Endothelial cell of umbilical vein (primary cell): ENCODE data around the gene VPS37C. TPM values are rescaled to one million over a fixed set of nuclear protein-coding genes. Genes with fewer than 3 reads are reported as not detected.

Experiments used
- BruUV-seq: library from RNA; stranded (reverse); fragments of 400-500 nt; replicated peaks from 2 replicates; lab custom pipeline; 2021; lab: Mats Ljungman, UMichigan
- CTCF ChIA-PET: fragments of 300-600, 350-600 bp; sonication (Branson Sonifier 250); formaldehyde crosslinking; loops from one replicate; lab custom pipeline; 2021; ENCODE audit warnings: antibody characterized with exemption, inconsistent platforms; lab: Charles Lee
- POLR2A ChIA-PET: fragments of 300-600, 350-600 bp; sonication (Branson Sonifier 250); formaldehyde crosslinking; loops from one replicate; lab custom pipeline; 2021; ENCODE audit warnings: antibody characterized with exemption, inconsistent platforms; lab: Charles Lee
- DNase-seq: peaks from one replicate; pipeline ENCODE4 v3.0.0-alpha.2; 2011; ENCODE audit warnings: low read depth, low spot score
- FAIRE-seq: peaks from 2 replicates; lab custom pipeline; 2011; peaks lifted over from hg19 to GRCh38; lab: Jason Lieb, UNC
- H2AFZ ChIP-seq: 2 replicates; pipeline ENCODE4 v1.6.0; 2012; ENCODE audit warnings: low read depth, low read length, control low read depth, inconsistent platforms
- H3K27ac ChIP-seq: 2 replicates; pipeline ENCODE4 v1.5.1; 2011; ENCODE audit warnings: low read depth, mild to moderate bottlenecking, control low read depth, low read length, moderate library complexity; ENCODE audit not compliant: insufficient read depth
- H3K27me3 ChIP-seq, 2 experiments: 2 replicates each; pipeline versions ENCODE4 v1.6.0 to v1.6.1; 2011; ENCODE audit warnings: low read length in 2 of 2, mixed read lengths in 1 of 2; ENCODE audit not compliant: control insufficient read depth in 2 of 2, insufficient read depth in 2 of 2
- H3K36me3 ChIP-seq, 2 experiments: 2 replicates in 1 of 2; 3 replicates in 1 of 2; pipeline ENCODE4 v1.5.1; 2011; ENCODE audit warnings: low read length in 2 of 2, mild to moderate bottlenecking in 1 of 2, moderate library complexity in 1 of 2; ENCODE audit not compliant: control insufficient read depth in 2 of 2, insufficient read depth in 2 of 2; ENCODE audit errors: extremely low read depth in 1 of 2
- H3K4me1 ChIP-seq: 3 replicates; pipeline ENCODE4 v1.5.1; 2011; ENCODE audit warnings: mild to moderate bottlenecking, low read length; ENCODE audit not compliant: control insufficient read depth, insufficient read depth; ENCODE audit errors: extremely low read depth
- H3K4me2 ChIP-seq: 2 replicates; pipeline ENCODE4 v1.6.1; 2011; ENCODE audit warnings: low read length, control low read depth, mixed read lengths; ENCODE audit not compliant: insufficient read depth
- H3K4me3 ChIP-seq, 3 experiments: fragments of 200-600 bp in 1 of 3; sonication (generic), shearing (Covaris generic) in 1 of 3; replicated peaks in 1 of 3; 2 replicates each; pipeline ENCODE4 v1.5.1; 2011 to 2016; ENCODE audit warnings: control low read depth in 3 of 3, low read length in 3 of 3, mild to moderate bottlenecking in 2 of 3, inconsistent platforms in 1 of 3, low read depth in 1 of 3, moderate library complexity in 1 of 3; ENCODE audit not compliant: insufficient read depth in 1 of 3
- H3K79me2 ChIP-seq: 2 replicates; pipeline ENCODE4 v1.6.0; 2012; ENCODE audit warnings: low read length, inconsistent platforms; ENCODE audit not compliant: control insufficient read depth, insufficient read depth
- H3K9ac ChIP-seq: replicated peaks from 2 replicates; pipeline ENCODE3; 2011; ENCODE audit warnings: low read length, control low read depth; ENCODE audit not compliant: insufficient read depth; ENCODE audit errors: extremely low read depth
- H3K9me1 ChIP-seq: replicated peaks from 3 replicates; pipeline ENCODE4 v1.6.0; 2011; ENCODE audit warnings: mild to moderate bottlenecking, low read length; ENCODE audit not compliant: control insufficient read depth, insufficient read depth; ENCODE audit errors: extremely low read depth
- H3K9me3 ChIP-seq: replicated peaks from 2 replicates; pipeline ENCODE4 v1.5.1; 2012; ENCODE audit warnings: low read length, inconsistent platforms; ENCODE audit not compliant: control insufficient read depth, insufficient read depth
- H4K20me1 ChIP-seq: replicated peaks from 2 replicates; pipeline ENCODE3; 2011; ENCODE audit warnings: mild to moderate bottlenecking, low read length; ENCODE audit not compliant: control insufficient read depth, insufficient read depth; ENCODE audit errors: extremely low read depth
- CTCF ChIP-seq, 2 donors: IDR thresholded peaks; 1 replicate in 1 of 2; 2 replicates in 1 of 2; pipeline ENCODE4 v1.5.1; 2011; ENCODE audit warnings: low read length in 2 of 2, mild to moderate bottlenecking in 2 of 2, moderate library complexity in 2 of 2, control low read depth in 1 of 2, inconsistent platforms in 1 of 2, low read depth in 1 of 2; ENCODE audit not compliant: insufficient read depth in 1 of 2; ENCODE audit errors: extremely low read depth in 1 of 2
- EZH2 ChIP-seq: IDR thresholded peaks from 2 replicates; pipeline ENCODE4 v1.6.1; 2012; ENCODE audit warnings: borderline replicate concordance, low read depth, mild to moderate bottlenecking, moderate library complexity, low read length, inconsistent platforms; ENCODE audit not compliant: severe bottlenecking
- FOS ChIP-seq: IDR thresholded peaks from 2 replicates; pipeline ENCODE4 v1.6.1; 2011; ENCODE audit warnings: mild to moderate bottlenecking, low read length, moderate library complexity, borderline replicate concordance; ENCODE audit not compliant: insufficient read depth
- GATA2 ChIP-seq: IDR thresholded peaks from 2 replicates; pipeline ENCODE4 v1.7.0; 2011; ENCODE audit warnings: low read depth, mild to moderate bottlenecking, moderate library complexity, mixed read lengths, low read length; ENCODE audit not compliant: insufficient read length, insufficient read depth
- JUN ChIP-seq: IDR thresholded peaks from 2 replicates; pipeline ENCODE4 v1.6.1; 2011; ENCODE audit warnings: borderline replicate concordance, low read depth; ENCODE audit not compliant: insufficient read length, insufficient read depth
- MAX ChIP-seq: IDR thresholded peaks from 2 replicates; pipeline ENCODE4 v1.6.1; 2011; ENCODE audit not compliant: insufficient read depth, insufficient read length
- MYC ChIP-seq: IDR thresholded peaks from one replicate; pipeline ENCODE4 v1.6.1; 2011; ENCODE audit warnings: mild to moderate bottlenecking, low read depth, low read length
- POLR2A ChIP-seq: IDR thresholded peaks from 2 replicates; pipeline ENCODE4 v1.6.1; 2012; ENCODE audit warnings: low read depth, mild to moderate bottlenecking, control low read depth, low read length
- POLR2AphosphoS5 ChIP-seq: IDR thresholded peaks from 2 replicates; pipeline ENCODE4 v1.6.1; 2012; ENCODE audit warnings: low read depth, mild to moderate bottlenecking, control low read depth, low read length, moderate library complexity; ENCODE audit not compliant: insufficient read depth
- dilution Hi-C: fragments of 300-500 bp; cut with MboI; formaldehyde crosslinking; loops from one replicate; pipeline ENCODE4 v1.15.0; 2019; ENCODE audit warnings: low sequenced_read_pairs; ENCODE audit not compliant: extremely low pct_ligation_motif_present
- intact Hi-C: fragments of 100-400 bp; cut with micrococcal nuclease; formaldehyde crosslinking; loops from one replicate; pipeline ENCODE4 v1.10.0; 2022
- polyA plus RNA-seq, 4 experiments: library from polyadenylated mRNA; depleted of rRNA in 3 of 4; stranded (reverse) in 3 of 4; unstranded in 1 of 4; fragments of >200 nt; gene quantifications; 2 replicates each; pipeline versions ENCODE4 v1.2.1 to v1.2.3, GENCODE V29; 2011 to 2012; ENCODE audit warnings: missing spikeins in 1 of 4
- total RNA-seq: library from RNA; stranded (reverse); gene quantifications from 2 replicates; pipeline ENCODE4 v1.2.3, GENCODE V29; 2021

The VPS37C gene
- total and polyA plus RNA-seq, 2 donors (not counting 3 experiments of a cell fraction or from before 2014, with no cell fraction given) = 17.7 to 23.4 TPM

- dilution Hi-C loops = no loop called here
- Histone ChIP-seq H3K36me3 (no peaks in the 10 kb centered on the region), H3K4me1 (no peaks in the 10 kb centered on the region), H3K9me3 (no peaks in the 10 kb centered on the region), H4K20me1 (no peaks in the 10 kb centered on the region), H3K27me3 (no peaks in the 10 kb centered on the region), H3K4me3 (no peak overlapping the region), H3K79me2 (no peaks in the 10 kb centered on the region), H3K4me2 (no peak overlapping the region), H3K9me1 (no peaks in the 10 kb centered on the region), H3K9ac (no peak overlapping the region), H2AFZ (no peak overlapping the region), H3K27ac (no peak overlapping the region)
- ChIA-PET CTCF (no interaction called here), POLR2A (no interaction called here)
- no peak for TF ChIP-seq JUN
- TF ChIP-seq POLR2AphosphoS5 = no peak
- no peak for TF ChIP-seq MAX
- no peak for FAIRE-seq
- intact Hi-C loops = no loop called here
- no peak for DNase-seq
- BruUV-seq = no TSS peak
These were observed 77.6 kb downstream of the VPS37C start for GRCh38 chr11:61083601-61084147.

- Histone ChIP-seq H3K9me1 (no peaks in the 10 kb centered on the region), H3K4me3 (no peak overlapping the region), H3K4me2 (no peak overlapping the region), H3K27me3 (no peaks in the 10 kb centered on the region), H3K9me3 (no peaks in the 10 kb centered on the region), H2AFZ (no peak overlapping the region), H4K20me1 (no peaks in the 10 kb centered on the region), H3K9ac (no peak overlapping the region), H3K36me3 (no peaks in the 10 kb centered on the region), H3K79me2 (no peaks in the 10 kb centered on the region), H3K27ac (no peak overlapping the region), H3K4me1 (no peaks in the 10 kb centered on the region)
- ChIA-PET POLR2A (no interaction called here), CTCF (no interaction called here)
- intact Hi-C loops = no loop called here
- BruUV-seq = no TSS peak
- dilution Hi-C loops = no loop called here
- TF ChIP-seq JUN (no peak), POLR2A (no peak), CTCF (IDR thresholded peaks at IDR 0.05; ENCODE audit: extremely low read depth in 1 of 2, insufficient read depth in 1 of 2, low read depth in 1 of 2, low read length in 2 of 2) (no peak), MYC (no peak), MAX (no peak), POLR2AphosphoS5 (no peak), EZH2 (no peak), FOS (no peak), GATA2 (no peak)
- FAIRE-seq (no peak), DNase-seq (no peak)
These were observed 78.2 kb downstream of the VPS37C start for GRCh38 chr11:61082931-61083531.
